ENCODE data around the gene CHST14.

GRCh38 chr15:40516322-40516721, 45.5 kb downstream of the CHST14 start:
- no peak for TF ChIP-seq PKNOX1 (IDR thresholded peaks at IDR 0.05)
- no peak for TF ChIP-seq ELF4 (IDR thresholded peaks at IDR 0.05)
- no peak for TF ChIP-seq FOXK2 (IDR thresholded peaks at IDR 0.05)
- no peak for TF ChIP-seq TARDBP (IDR thresholded peaks at IDR 0.05)
- TF ChIP-seq FOXA1 (IDR thresholded peaks at IDR 0.05), result no peak
- TF ChIP-seq SP1 (IDR thresholded peaks at IDR 0.05), result no peak
- TF ChIP-seq ZNF384 (IDR thresholded peaks at IDR 0.05), result no peak
- no peak for TF ChIP-seq BHLHE40 (IDR thresholded peaks at IDR 0.05; ENCODE audit: borderline replicate concordance)
- TF ChIP-seq LEF1 (IDR thresholded peaks at IDR 0.05; ENCODE audit: borderline replicate concordance), result no peak

Measured in HEK293T (cell line).